Cardiac muscle cell (in vitro differentiated cells and primary cell): ENCODE data around the gene ATL1. TPM values are rescaled to one million over a fixed set of nuclear protein-coding genes. Genes with fewer than 3 reads are reported as not detected.

Source experiments
- DNase-seq, 2 donors: peaks; one replicate each; pipeline versions ENCODE4 v3.0.0 to v3.0.0-alpha.2; 2010 to 2017; ENCODE audit warnings: low read depth in 1 of 2, low spot score in 1 of 2
- H3K27ac ChIP-seq: fragments of 200-600 bp; sonication (generic); 2 replicates; pipeline ENCODE4 v1.5.1; 2016
- H3K27me3 ChIP-seq: fragments of 200-600 bp; sonication (generic); 2 replicates; pipeline ENCODE4 v1.6.0; 2016; ENCODE audit warnings: control low read depth
- H3K36me3 ChIP-seq: fragments of 200-600 bp; sonication (generic); 2 replicates; pipeline ENCODE4 v1.5.1; 2016; ENCODE audit warnings: control low read depth
- H3K4me1 ChIP-seq: fragments of 200-600 bp; sonication (generic); 2 replicates; pipeline ENCODE4 v1.8.1; 2017; ENCODE audit warnings: low read depth, mild to moderate bottlenecking, mixed run types
- H3K4me3 ChIP-seq: fragments of 200-600 bp; sonication (generic); 2 replicates; pipeline ENCODE4 v1.5.1; 2016; ENCODE audit warnings: mild to moderate bottlenecking
- H3K9me3 ChIP-seq: fragments of 200-600 bp; sonication (generic); 2 replicates; pipeline ENCODE4 v1.5.1; 2017; ENCODE audit warnings: low read depth, mild to moderate bottlenecking, control low read depth
- CTCF ChIP-seq: IDR thresholded peaks from 2 replicates; pipeline ENCODE4 v1.5.1; 2012; ENCODE audit warnings: low read depth, mild to moderate bottlenecking, low read length
- polyA plus RNA-seq: library from polyadenylated mRNA; unstranded; fragments of >200 nt; fragmentation: Nextera tagmentation; extraction: Ambion mirVana; gene quantifications from 2 replicates; pipeline ENCODE4 v1.2.1, GENCODE V29; 2016
- total RNA-seq: library from RNA; depleted of rRNA; stranded (reverse); fragments of >200 nt; gene quantifications from 2 replicates; pipeline ENCODE4 v1.2.3, GENCODE V29; 2016

ATL1 gene
- total and polyA plus RNA-seq, 2 experiments from 2014 or later: 0.39 to 3.3 TPM

- no peak overlapping the region for H3K4me3 ChIP-seq
- H3K27me3 ChIP-seq: no peaks in the 10 kb centered on the region
- no peaks in the 10 kb centered on the region for H3K9me3 ChIP-seq
- no peak for TF ChIP-seq CTCF
- H3K4me1 ChIP-seq: peaks cover 7% of the 10 kb centered on the region
- H3K27ac ChIP-seq: no peak overlapping the region
- DNase-seq: no peak
- no peaks in the 10 kb centered on the region for H3K36me3 ChIP-seq
These were observed 117.0 kb downstream of the ATL1 start for GRCh38 chr14:50676814-50677516.

- Histone ChIP-seq H3K27ac (no peak overlapping the region), H3K36me3 (no peaks in the 10 kb centered on the region), H3K27me3 (no peaks in the 10 kb centered on the region), H3K9me3 (no peaks in the 10 kb centered on the region), H3K4me1 (peaks cover 7% of the 10 kb centered on the region), H3K4me3 (no peak overlapping the region)
- DNase-seq: peak in 1 of 2 donors; percentile 67
- TF ChIP-seq CTCF: no peak
These were observed 117.7 kb downstream of the ATL1 start for GRCh38 chr14:50677527-50678063.

- H3K27ac ChIP-seq: no peak overlapping the region
- TF ChIP-seq CTCF: no peak
- H3K27me3 ChIP-seq: no peaks in the 10 kb centered on the region
- no peaks in the 10 kb centered on the region for H3K9me3 ChIP-seq
- DNase-seq: no peak
- H3K4me1 ChIP-seq: peaks cover 7% of the 10 kb centered on the region
- no peak overlapping the region for H3K4me3 ChIP-seq
- no peaks in the 10 kb centered on the region for H3K36me3 ChIP-seq
These were observed 118.2 kb downstream of the ATL1 start for GRCh38 chr14:50678163-50678562.

- H3K27ac ChIP-seq: no peak overlapping the region
- TF ChIP-seq CTCF: no peak
- no peaks in the 10 kb centered on the region for H3K36me3 ChIP-seq
- no peaks in the 10 kb centered on the region for H3K27me3 ChIP-seq
- no peak overlapping the region for H3K4me3 ChIP-seq
- H3K4me1 ChIP-seq: peaks cover 7% of the 10 kb centered on the region
- no peak for DNase-seq
- H3K9me3 ChIP-seq: no peaks in the 10 kb centered on the region
These were observed 119.7 kb downstream of the ATL1 start for GRCh38 chr14:50679674-50680073.

Other genes with a start within 250 kb of the ATL1 start
- gene L2HGDH, start 247.9 kb upstream of the ATL1 start, total RNA-seq: 13.8 and 14.4 TPM in 2 replicates
- gene L2HGDH, start 247.9 kb upstream of the ATL1 start, polyA plus RNA-seq: 9.4 and 18.3 TPM in 2 replicates
- gene DMAC2L, start 247.8 kb upstream of the ATL1 start, total RNA-seq: 8.5 and 17.7 TPM in 2 replicates
- gene DMAC2L, start 247.8 kb upstream of the ATL1 start, polyA plus RNA-seq: 27.5 and 33.3 TPM in 2 replicates
- gene CDKL1, start 163.3 kb upstream of the ATL1 start, total RNA-seq: 0.63 and 1.0 TPM in 2 replicates
- gene CDKL1, start 163.3 kb upstream of the ATL1 start, polyA plus RNA-seq: 0.17 and 2.5 TPM in 2 replicates
- gene MAP4K5, start 27.6 kb upstream of the ATL1 start, total RNA-seq: 158 and 402 TPM in 2 replicates
- gene MAP4K5, start 27.6 kb upstream of the ATL1 start, polyA plus RNA-seq: 53.0 and 79.2 TPM in 2 replicates
- 14.8 and 18.6 TPM in 2 replicates for gene SAV1, start 108.2 kb downstream of the ATL1 start, total RNA-seq
- gene SAV1, start 108.2 kb downstream of the ATL1 start, polyA plus RNA-seq: 34.4 and 37.1 TPM in 2 replicates